HepG2 (cell line): ENCODE results near the gene PPCDC. TPM values are rescaled to one million over a fixed set of nuclear protein-coding genes. Genes with fewer than 3 reads are reported as not detected.

Source experiments
- AGO2 ChIP-seq: fragments of 200-400 bp; formaldehyde crosslinking; optimal IDR thresholded peaks from 2 replicates; pipeline ENCODE3; 2017; ENCODE audit warnings: mild to moderate bottlenecking, low read depth, low read length, moderate library complexity
- CCAR2 ChIP-seq: fragments of 200-400 bp; formaldehyde crosslinking; optimal IDR thresholded peaks from 2 replicates; pipeline ENCODE3; 2018; ENCODE audit warnings: low read depth, mild to moderate bottlenecking, low read length, moderate library complexity
- CHCHD3 ChIP-seq: sonication (generic); formaldehyde crosslinking; IDR thresholded peaks from 2 replicates; pipeline ENCODE4 v1.8.0; 2022; ENCODE audit warnings: mild to moderate bottlenecking, missing genetic modification reagents, moderate library complexity
- GABPA ChIP-seq, 2 experiments: IDR thresholded peaks; 2 replicates each; pipeline ENCODE4 v1.6.1; 2011 to 2016; ENCODE audit warnings: low read depth in 2 of 2, low read length in 1 of 2, missing biosample characterization in 1 of 2, missing genetic modification characterization in 1 of 2
- MIER2 ChIP-seq: IDR thresholded peaks from 2 replicates; pipeline ENCODE4 v1.6.1; 2016; ENCODE audit warnings: missing biosample characterization, missing genetic modification reagents
- NFKB2 ChIP-seq: sonication (generic); formaldehyde crosslinking; IDR thresholded peaks from 2 replicates; pipeline ENCODE4 v1.4.0; 2020; ENCODE audit warnings: missing genetic modification reagents, borderline replicate concordance
- SYNCRIP ChIP-seq: fragments of 200-400 bp; formaldehyde crosslinking; IDR thresholded peaks from 2 replicates; pipeline ENCODE4 v1.6.1; 2018; ENCODE audit warnings: mild to moderate bottlenecking, low read depth, low read length; ENCODE audit not compliant: insufficient read depth
- TCF12 ChIP-seq, 2 experiments: fragments of 450-650 bp in 1 of 2; sonication (generic) in 1 of 2; formaldehyde crosslinking in 1 of 2; IDR thresholded peaks; 2 replicates each; pipeline versions ENCODE4 v1.6.1 to v1.8.0; 2017 to 2022; ENCODE audit warnings: antibody characterized with exemption in 1 of 2, mild to moderate bottlenecking in 1 of 2, missing genetic modification reagents in 1 of 2, moderate library complexity in 1 of 2
- ZBTB8A ChIP-seq: sonication (generic); formaldehyde crosslinking; IDR thresholded peaks from 2 replicates; pipeline ENCODE4 v1.4.0; 2020; ENCODE audit warnings: mild to moderate bottlenecking, low read depth, missing genetic modification reagents, borderline replicate concordance
- ZNF598 ChIP-seq: sonication (generic); formaldehyde crosslinking; IDR thresholded peaks from 2 replicates; pipeline ENCODE4 v1.5.1; 2020; ENCODE audit warnings: mild to moderate bottlenecking, missing genetic modification reagents, borderline replicate concordance
- ZNF644 ChIP-seq: IDR thresholded peaks from 2 replicates; pipeline ENCODE4 v1.6.1; 2016; ENCODE audit warnings: low read depth
- polyA plus RNA-seq, 8 experiments: library from polyadenylated mRNA; depleted of rRNA in 3 of 8; stranded (reverse) in 7 of 8; unstranded in 1 of 8; fragments of >200 nt; fragmentation: Illumina TruSeq in 4 of 8; extraction: Trizol in 4 of 8; gene quantifications; 2 replicates each; pipeline versions ENCODE4 v1.2.1 to v1.2.3, GENCODE V29; 2011 to 2016; ENCODE audit warnings: low read depth in 4 of 8, missing spikeins in 1 of 8, mixed read lengths in 1 of 8; ENCODE audit not compliant: insufficient read depth in 1 of 8
- total RNA-seq, 5 experiments: library from RNA; depleted of rRNA; stranded (reverse); fragments of >200 nt; fragmentation: Illumina TruSeq; extraction: Trizol; gene quantifications; 2 replicates each; pipeline ENCODE4 v1.2.3, GENCODE V29; 2016; ENCODE audit warnings: low read depth in 1 of 5
- TF ChIP-seq, protein P1 (sequence below): sonication (generic); formaldehyde crosslinking; IDR thresholded peaks from 2 replicates; pipeline ENCODE4 v1.4.0; 2020; ENCODE audit warnings: missing genetic modification reagents, borderline replicate concordance
- TF ChIP-seq, protein P2 (sequence below): sonication (generic); formaldehyde crosslinking; IDR thresholded peaks from 2 replicates; pipeline ENCODE4 v1.4.0; 2020; ENCODE audit warnings: mild to moderate bottlenecking, missing genetic modification reagents, borderline replicate concordance
- TF ChIP-seq, protein P3 (sequence below): sonication (generic); formaldehyde crosslinking; conservative IDR thresholded peaks from 2 replicates; pipeline ENCODE4 v1.8.0; 2022; ENCODE audit warnings: low read depth, missing genetic modification reagents
- TF ChIP-seq, protein P4 (sequence below): sonication (generic); formaldehyde crosslinking; IDR thresholded peaks from 2 replicates; pipeline ENCODE4 v1.4.0; 2020; ENCODE audit warnings: mild to moderate bottlenecking, missing genetic modification reagents

Gene PPCDC
- total and polyA plus RNA-seq, 2 of the 13 experiments (the other 11 are each of a cell fraction or from before 2014, with no cell fraction given) = 12.3 to 12.8 TPM

DNA sequence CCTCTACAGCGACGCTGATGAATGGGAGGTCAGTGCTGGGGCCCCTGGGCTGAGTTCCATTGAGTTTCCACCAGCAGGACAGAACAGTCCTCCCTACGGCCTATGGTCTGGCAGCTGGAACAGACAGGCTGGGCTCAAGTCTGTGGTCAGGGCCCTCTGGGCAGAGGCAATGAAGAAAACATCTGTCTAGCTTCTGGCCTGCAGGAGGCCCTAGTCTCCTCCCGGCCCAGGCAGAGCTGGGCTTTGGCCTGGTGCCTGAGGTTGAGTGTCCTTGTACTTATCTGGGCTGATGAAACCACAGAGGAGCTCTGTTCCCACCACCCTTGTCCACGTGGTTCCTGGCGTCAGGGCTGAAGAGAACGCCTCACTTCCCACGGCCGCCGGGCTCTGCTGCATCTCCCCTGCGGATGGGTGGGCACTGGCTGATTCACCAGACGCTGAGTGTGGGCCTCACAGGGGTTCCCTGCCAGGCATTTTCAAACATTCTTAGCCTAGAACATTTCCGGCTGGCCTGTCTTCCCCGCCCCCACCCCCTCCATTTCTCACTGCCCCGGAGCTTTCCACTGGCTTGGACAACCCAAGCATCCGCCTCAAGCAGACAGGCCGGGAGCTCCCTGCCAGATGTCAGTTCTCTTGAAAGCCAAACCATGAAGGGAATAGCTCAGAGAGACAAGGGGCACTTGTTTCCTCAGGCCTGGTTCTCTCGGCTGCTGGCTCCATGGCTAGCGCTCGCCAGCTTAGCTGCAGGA is 20.3 kb downstream of the PPCDC start (continued):
- TF ChIP-seq, protein P1, sequence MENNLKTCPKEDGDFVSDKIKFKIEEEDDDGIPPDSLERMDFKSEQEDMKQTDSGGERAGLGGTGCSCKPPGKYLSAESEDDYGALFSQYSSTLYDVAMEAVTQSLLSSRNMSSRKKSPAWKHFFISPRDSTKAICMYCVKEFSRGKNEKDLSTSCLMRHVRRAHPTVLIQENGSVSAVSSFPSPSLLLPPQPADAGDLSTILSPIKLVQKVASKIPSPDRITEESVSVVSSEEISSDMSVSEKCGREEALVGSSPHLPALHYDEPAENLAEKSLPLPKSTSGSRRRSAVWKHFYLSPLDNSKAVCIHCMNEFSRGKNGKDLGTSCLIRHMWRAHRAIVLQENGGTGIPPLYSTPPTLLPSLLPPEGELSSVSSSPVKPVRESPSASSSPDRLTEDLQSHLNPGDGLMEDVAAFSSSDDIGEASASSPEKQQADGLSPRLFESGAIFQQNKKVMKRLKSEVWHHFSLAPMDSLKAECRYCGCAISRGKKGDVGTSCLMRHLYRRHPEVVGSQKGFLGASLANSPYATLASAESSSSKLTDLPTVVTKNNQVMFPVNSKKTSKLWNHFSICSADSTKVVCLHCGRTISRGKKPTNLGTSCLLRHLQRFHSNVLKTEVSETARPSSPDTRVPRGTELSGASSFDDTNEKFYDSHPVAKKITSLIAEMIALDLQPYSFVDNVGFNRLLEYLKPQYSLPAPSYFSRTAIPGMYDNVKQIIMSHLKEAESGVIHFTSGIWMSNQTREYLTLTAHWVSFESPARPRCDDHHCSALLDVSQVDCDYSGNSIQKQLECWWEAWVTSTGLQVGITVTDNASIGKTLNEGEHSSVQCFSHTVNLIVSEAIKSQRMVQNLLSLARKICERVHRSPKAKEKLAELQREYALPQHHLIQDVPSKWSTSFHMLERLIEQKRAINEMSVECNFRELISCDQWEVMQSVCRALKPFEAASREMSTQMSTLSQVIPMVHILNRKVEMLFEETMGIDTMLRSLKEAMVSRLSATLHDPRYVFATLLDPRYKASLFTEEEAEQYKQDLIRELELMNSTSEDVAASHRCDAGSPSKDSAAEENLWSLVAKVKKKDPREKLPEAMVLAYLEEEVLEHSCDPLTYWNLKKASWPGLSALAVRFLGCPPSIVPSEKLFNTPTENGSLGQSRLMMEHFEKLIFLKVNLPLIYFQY (CRISPR knock-in tag) = peak; percentile 92; the same call in 1 of the 2 replicates
- TF ChIP-seq GABPA (IDR thresholded peaks at IDR 0.05; ENCODE audit: low read depth, low read length) = no peak
- peak; percentile 67 for TF ChIP-seq GABPA (CRISPR knock-in tag; IDR thresholded peaks at IDR 0.05; ENCODE audit: low read depth)
- peak; percentile 39 for TF ChIP-seq AGO2
- TF ChIP-seq, protein P2, sequence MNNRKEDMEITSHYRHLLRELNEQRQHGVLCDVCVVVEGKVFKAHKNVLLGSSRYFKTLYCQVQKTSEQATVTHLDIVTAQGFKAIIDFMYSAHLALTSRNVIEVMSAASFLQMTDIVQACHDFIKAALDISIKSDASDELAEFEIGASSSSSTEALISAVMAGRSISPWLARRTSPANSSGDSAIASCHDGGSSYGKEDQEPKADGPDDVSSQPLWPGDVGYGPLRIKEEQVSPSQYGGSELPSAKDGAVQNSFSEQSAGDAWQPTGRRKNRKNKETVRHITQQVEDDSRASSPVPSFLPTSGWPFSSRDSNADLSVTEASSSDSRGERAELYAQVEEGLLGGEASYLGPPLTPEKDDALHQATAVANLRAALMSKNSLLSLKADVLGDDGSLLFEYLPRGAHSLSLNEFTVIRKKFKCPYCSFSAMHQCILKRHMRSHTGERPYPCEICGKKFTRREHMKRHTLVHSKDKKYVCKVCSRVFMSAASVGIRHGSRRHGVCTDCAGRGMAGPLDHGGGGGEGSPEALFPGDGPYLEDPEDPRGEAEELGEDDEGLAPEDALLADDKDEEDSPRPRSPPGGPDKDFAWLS = no peak
- no peak for TF ChIP-seq NFKB2
- TF ChIP-seq ZBTB8A = 0 out of 2 replicates have a peak, but pooled peaks have one; percentile 69
- no peak for TF ChIP-seq CCAR2
- no peak for TF ChIP-seq CHCHD3 (CRISPR knock-in tag)
- no peak for TF ChIP-seq TCF12 (IDR thresholded peaks at IDR 0.05)
- 0 out of 2 replicates have a peak, but pooled peaks have one; percentile 41 for TF ChIP-seq TCF12 (CRISPR knock-in tag; IDR thresholded peaks at IDR 0.05)
- TF ChIP-seq, protein P3, sequence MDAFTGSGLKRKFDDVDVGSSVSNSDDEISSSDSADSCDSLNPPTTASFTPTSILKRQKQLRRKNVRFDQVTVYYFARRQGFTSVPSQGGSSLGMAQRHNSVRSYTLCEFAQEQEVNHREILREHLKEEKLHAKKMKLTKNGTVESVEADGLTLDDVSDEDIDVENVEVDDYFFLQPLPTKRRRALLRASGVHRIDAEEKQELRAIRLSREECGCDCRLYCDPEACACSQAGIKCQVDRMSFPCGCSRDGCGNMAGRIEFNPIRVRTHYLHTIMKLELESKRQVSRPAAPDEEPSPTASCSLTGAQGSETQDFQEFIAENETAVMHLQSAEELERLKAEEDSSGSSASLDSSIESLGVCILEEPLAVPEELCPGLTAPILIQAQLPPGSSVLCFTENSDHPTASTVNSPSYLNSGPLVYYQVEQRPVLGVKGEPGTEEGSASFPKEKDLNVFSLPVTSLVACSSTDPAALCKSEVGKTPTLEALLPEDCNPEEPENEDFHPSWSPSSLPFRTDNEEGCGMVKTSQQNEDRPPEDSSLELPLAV = no peak
- TF ChIP-seq ZNF598 (CRISPR knock-in tag) = no peak
- TF ChIP-seq, protein P4, sequence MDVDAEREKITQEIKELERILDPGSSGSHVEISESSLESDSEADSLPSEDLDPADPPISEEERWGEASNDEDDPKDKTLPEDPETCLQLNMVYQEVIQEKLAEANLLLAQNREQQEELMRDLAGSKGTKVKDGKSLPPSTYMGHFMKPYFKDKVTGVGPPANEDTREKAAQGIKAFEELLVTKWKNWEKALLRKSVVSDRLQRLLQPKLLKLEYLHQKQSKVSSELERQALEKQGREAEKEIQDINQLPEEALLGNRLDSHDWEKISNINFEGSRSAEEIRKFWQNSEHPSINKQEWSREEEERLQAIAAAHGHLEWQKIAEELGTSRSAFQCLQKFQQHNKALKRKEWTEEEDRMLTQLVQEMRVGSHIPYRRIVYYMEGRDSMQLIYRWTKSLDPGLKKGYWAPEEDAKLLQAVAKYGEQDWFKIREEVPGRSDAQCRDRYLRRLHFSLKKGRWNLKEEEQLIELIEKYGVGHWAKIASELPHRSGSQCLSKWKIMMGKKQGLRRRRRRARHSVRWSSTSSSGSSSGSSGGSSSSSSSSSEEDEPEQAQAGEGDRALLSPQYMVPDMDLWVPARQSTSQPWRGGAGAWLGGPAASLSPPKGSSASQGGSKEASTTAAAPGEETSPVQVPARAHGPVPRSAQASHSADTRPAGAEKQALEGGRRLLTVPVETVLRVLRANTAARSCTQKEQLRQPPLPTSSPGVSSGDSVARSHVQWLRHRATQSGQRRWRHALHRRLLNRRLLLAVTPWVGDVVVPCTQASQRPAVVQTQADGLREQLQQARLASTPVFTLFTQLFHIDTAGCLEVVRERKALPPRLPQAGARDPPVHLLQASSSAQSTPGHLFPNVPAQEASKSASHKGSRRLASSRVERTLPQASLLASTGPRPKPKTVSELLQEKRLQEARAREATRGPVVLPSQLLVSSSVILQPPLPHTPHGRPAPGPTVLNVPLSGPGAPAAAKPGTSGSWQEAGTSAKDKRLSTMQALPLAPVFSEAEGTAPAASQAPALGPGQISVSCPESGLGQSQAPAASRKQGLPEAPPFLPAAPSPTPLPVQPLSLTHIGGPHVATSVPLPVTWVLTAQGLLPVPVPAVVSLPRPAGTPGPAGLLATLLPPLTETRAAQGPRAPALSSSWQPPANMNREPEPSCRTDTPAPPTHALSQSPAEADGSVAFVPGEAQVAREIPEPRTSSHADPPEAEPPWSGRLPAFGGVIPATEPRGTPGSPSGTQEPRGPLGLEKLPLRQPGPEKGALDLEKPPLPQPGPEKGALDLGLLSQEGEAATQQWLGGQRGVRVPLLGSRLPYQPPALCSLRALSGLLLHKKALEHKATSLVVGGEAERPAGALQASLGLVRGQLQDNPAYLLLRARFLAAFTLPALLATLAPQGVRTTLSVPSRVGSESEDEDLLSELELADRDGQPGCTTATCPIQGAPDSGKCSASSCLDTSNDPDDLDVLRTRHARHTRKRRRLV (CRISPR knock-in tag) = no peak
- TF ChIP-seq ZNF644 (CRISPR knock-in tag) = peak; percentile 70; the same call in 1 of the 2 replicates
- peak; percentile 44; the same call in 1 of the 2 replicates for TF ChIP-seq MIER2
- TF ChIP-seq SYNCRIP = no peak
